Activated naive CD4-positive, alpha-beta T cell treated with Interleukin-2 at 50 U/mL for 16 hours (primary cell): ENCODE data around the gene CNDP1.
A peak's percentile ranks its signal among the peaks of the same experiment; 100 is the strongest.
"Not testable (repeated sequence)": the region's sequence is repeated elsewhere in the genome, so short reads cannot be mapped to it uniquely, and the experiment has no call there.

Experiments
- DNase-seq: peaks from one replicate; pipeline ENCODE4 v3.0.0-alpha.2; 2020

The CNDP1 gene

GRCh38 chr18:74549591-74550104, 15.3 kb downstream of the CNDP1 start:
- DNase-seq: no peak

- no peak for DNase-seq
Observed at GRCh38 chr18:74550886-74551285, 16.6 kb downstream of the CNDP1 start.

GRCh38 chr18:74551452-74551851, 17.2 kb downstream of the CNDP1 start:
- DNase-seq: no peak

DNA sequence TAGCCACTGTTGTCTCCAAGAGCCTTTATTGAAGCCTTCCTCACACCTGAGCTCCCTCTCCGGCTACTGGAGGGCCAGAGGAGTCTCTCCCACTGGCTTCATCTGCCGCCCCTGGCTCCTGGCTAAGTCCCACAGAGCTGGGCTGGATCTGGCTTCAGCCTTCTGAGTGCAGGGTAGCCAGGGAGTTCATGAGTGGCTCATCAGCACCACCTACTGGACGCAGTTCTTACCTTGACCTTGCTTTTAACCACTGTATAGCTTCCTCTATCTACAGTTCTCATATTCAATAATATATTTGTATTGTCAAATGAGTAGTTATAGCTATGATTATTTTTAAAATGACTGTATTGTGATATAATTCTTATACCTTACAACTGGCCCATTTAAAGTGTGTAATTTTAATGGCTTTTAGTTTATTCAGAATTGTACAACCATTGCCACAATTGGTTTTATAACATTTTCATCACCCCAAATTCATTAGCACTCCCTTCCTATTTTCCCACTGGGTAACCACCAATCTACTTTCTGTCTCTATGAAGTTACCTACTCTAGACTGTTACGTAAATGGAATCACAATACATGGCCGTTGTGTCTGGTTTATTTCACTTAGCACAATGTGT, 17.7 kb downstream of the CNDP1 start:
- DNase-seq: peak; percentile 77

- DNase-seq: no peak
Observed at GRCh38 chr18:74556126-74556525, 21.8 kb downstream of the CNDP1 start.

DNA sequence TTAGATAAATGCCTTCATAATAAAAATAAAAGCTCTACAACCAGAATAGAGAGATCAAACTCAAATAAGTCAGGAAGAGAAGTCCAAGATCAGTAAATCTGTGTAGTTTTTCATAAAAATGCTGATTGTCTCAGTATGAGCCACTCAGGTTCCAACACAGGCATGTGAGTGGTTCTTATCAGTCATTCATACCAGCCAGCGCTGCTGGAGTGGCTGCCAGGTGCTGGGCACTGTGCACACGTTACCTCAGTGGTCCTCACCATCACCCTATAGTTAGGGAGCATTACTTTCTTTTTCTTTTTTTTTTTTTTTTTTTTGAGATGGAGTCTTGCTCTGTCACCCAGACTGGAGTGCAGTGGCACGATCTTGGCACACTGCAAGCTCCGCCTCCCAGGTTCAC, 23.8 kb downstream of the CNDP1 start:
- DNase-seq: no peak

DNA sequence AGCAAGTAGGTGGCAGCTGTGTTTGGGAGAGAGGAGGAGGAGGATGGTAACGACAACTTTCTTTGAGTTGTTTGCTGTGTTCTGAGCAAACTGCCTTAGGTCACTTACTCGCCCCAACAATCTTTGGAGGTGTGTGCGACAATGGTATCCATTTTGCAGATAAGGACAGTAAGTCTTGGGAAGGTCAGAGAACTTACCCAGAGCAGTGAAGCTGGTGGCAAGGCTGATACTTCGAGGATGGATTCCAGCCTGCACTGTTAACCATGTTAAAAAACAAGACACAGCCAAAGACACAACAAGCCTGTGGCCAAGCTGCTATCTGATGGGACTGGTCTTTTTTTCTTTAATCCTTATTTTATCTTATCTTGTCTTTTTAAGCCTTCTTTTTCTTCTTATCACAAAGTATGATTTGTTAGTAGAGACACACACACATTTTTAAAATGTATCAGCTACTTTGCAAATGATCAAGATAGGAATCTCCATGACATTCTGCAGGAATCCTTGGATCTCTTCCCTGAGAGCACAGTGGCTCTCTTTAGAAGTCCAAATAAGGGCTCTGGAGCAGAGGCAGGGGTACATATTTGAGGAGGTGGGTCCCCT, 27.9 kb downstream of the CNDP1 start:
- DNase-seq: no peak

- no peak for DNase-seq
Observed at GRCh38 chr18:74562775-74563174, 28.5 kb downstream of the CNDP1 start.

GRCh38 chr18:74563999-74564398, 29.7 kb downstream of the CNDP1 start:
- no peak for DNase-seq

DNA sequence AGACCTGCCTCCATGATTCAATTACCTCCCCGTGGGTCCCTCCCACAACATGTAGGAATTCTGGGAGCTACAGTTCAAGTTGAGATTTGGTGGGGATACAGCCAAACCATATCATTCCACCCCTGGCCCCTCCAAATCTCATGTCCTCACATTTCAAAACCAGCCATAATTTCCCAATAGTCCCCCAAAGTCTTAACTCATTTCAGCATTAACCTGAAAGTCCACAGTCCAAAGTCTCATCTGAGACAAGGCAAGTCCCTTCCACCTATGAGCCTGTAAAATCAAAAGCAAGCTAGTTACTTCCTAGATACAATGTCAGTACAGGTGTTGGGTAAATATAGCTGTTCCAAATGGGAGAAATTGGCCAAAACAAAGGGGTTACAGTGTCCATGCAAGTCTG, 30.9 kb downstream of the CNDP1 start:
- not testable (repeated sequence) for DNase-seq

DNA sequence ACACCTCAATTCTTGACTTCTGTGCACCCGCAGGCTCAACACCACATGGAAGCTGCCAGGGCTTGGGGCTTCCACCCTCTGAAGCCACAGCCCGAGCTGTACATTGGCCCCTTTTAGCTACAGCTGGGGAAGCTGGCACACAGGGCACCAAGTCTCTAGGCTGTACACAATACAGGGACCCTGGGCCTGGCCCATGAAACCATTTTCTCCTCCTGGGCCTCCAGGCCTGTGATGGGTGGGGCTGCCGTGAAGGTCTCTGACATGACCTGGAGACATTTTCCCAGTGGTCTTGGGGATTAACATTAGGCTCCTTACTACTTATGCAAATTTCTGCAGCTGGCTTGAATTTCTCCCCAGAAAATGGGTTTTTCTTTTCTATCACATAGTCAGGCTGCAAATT, 31.7 kb downstream of the CNDP1 start:
- DNase-seq: not testable (repeated sequence)

DNA sequence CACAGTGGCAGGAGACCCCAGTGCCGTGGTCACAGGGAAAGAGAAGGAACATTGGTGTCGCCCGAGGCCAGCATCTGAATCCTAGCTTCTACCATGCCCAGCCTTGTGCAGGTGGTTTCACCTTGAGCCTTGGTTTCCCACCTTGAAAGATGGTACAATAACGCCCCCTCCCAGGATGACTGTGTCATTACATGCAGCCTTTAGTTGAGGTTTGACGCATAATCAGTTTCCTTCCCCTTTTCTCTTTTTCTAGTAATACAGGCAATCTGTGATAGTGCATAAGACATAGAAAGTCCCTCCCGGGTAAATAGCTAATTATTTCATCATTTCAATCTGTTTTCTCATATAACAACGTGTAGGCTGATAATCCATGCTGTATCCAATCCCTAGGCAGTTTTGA, 33.5 kb downstream of the CNDP1 start:
- no peak for DNase-seq

- no peak for DNase-seq
Observed at GRCh38 chr18:74569401-74569800, 35.1 kb downstream of the CNDP1 start.

GRCh38 chr18:74570266-74570665, 36.0 kb downstream of the CNDP1 start:
- no peak for DNase-seq

DNA sequence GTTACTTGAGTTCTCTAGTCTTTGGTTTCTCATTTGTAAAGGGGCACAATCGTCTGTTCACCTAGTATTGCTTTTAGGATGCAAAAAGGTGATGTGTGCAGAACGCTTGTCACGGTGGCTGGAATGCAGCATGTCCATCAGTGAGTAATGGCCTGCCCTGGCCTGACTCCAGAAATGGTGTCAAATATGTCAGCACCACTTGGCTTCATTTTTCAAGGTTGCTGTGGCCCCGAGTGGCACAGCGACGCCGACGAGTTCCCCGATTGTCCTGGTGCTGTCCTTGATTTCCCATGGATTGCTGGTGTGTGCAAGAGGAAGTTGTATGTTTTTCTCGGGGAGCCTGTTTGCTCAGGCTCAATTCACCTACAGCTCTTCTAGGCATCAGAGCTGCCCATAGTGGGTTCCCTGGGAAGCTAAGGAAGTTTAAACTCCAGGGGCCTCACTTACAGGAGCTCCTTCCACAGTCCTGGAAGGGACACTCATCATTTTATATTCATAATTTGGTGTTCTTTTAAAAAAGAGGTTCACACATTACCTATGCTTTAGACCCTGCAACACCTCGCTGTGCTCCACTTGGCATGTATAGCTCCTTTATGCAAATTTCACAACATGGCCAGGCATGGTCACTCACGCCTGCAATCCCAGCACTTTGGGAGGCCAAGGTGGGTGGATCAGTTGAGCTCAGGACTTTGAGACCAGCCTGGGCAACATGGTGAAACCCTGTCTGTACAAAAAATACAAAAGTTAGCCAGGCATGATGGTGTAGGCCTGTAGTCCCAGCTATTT, 37.8 kb downstream of the CNDP1 start:
- no peak for DNase-seq

GRCh38 chr18:74573053-74573452, 38.8 kb downstream of the CNDP1 start:
- no peak for DNase-seq

GRCh38 chr18:74574916-74575315, 40.6 kb downstream of the CNDP1 start:
- DNase-seq: no peak

DNA sequence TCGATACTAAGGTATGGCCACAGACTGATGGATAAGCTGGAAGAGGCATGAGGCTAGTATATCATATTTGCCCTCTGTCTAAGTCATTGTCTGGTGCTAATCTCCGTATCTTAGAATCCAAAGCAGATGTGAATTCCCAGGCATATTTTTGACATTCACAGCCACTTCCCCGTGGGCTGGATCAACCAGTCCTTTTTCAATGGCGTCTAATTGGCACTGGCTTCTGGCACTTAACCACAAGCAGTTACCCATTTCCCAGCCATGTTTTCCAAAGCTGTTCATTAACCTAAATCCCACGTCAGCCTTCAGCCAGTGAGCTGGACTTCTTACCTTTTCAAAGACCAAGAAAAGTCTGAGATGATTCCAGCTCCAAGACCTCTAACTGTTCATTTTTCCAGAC, 42.7 kb downstream of the CNDP1 start:
- DNase-seq: no peak

- DNase-seq: no peak
Observed at GRCh38 chr18:74579496-74580065, 45.3 kb downstream of the CNDP1 start.

DNA sequence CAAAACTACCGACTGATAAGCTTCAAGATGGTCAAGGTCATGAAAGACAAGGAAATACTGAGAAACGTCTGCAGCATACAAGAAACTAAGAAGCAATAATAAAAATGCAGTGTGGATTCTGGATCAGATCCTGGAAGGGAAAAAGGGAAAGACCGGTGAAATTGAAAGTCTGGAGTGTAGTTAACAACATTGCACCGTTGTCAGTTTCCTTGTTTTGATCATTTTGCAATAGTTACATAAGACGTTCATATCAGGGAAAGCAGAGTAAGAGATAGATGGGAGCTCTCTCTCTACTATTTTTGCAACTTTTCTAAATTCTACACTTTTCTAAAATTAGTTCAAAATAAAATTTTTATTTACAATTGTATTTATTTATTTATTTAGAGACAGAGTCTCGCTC, 48.3 kb downstream of the CNDP1 start:
- DNase-seq: no peak

DNA sequence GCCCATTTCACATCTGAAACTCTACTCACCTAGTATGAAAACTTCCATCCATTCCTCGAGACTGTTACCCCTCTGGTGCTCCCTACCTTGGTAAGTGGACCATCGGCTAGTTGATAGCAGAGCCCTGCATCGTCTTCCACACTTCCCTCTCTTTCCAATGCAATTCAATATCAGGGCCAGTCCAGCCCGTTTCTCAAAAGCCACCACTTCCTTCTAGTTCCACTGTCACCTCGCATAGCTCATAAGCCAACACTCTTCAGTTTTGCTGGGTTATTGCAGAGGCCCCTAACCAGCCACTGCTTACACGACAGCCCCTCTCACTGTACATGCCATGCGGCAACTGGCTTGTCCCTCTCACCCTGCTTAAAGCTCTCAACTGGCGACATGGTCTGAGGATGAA, 53.1 kb downstream of the CNDP1 start:
- DNase-seq: no peak

- no peak for DNase-seq
Observed at GRCh38 chr18:74589021-74589420, 54.7 kb downstream of the CNDP1 start.

DNA sequence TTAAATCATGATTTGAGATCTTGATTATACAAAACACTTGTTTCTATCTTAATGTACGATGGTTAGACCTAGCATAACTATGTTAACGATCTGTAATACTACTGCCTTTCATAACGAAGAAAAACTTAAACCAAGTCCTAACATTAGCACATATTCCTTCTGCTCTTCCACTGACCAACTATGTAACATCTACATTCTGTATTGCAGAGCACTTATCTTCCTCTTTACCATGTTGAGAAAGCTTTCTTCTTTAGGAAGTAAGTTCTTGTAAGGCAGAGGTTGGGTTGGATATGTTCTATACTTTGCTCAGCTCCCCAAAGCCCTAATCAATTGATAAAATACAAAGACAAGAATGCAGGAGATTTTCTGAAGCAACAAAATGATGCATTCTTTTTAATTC, 55.5 kb downstream of the CNDP1 start:
- no peak for DNase-seq

DNA sequence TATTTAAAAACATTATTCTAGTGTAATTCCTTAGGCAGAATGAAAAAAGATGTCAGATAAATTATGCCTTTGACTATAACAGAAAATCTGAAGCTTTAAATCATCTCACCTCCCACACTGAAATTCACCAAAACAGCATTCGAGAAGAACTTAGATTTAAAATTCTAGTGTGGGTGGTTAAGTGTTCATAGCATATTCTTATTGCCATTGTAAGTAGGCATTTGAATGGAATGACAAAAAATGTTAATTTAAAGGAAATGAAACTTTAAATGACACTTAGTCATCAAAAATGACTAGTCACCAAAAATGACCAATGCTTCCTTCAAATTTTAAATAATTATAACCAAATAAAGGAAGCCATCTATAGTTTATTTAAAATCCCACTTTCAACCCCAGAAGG, 56.4 kb downstream of the CNDP1 start:
- DNase-seq: no peak
